OCI-LY1 (cell line): ENCODE measurements around the gene VPS52.

Experiments used
- H2AFZ ChIP-seq: fragments of 200-600 bp; sonication (generic), shearing (Covaris generic); 2 replicates; pipeline ENCODE4 v1.6.0; 2014; ENCODE audit warnings: antibody characterized with exemption, mild to moderate bottlenecking, low read length
- H3F3A ChIP-seq: fragments of 200-600 bp; sonication (generic), shearing (Covaris generic); 2 replicates; pipeline ENCODE4 v1.6.0; 2014; ENCODE audit warnings: mild to moderate bottlenecking, antibody characterized with exemption, low read length, moderate library complexity; ENCODE audit not compliant: insufficient read depth
- H3K27ac ChIP-seq: fragments of 200-600 bp; sonication (generic); 2 replicates; pipeline ENCODE4 v1.5.1; 2014; ENCODE audit warnings: low read length, mixed run types, mild to moderate bottlenecking, low read depth; ENCODE audit not compliant: poor library complexity, severe bottlenecking
- H3K27me3 ChIP-seq: fragments of 200-600 bp; sonication (generic); 2 replicates; pipeline ENCODE4 v1.6.0; 2014; ENCODE audit warnings: antibody characterized with exemption, mild to moderate bottlenecking, low read length, moderate library complexity; ENCODE audit not compliant: insufficient read depth
- H3K36me3 ChIP-seq: fragments of 200-600 bp; sonication (generic); 2 replicates; pipeline ENCODE4 v1.6.1; 2014; ENCODE audit warnings: mild to moderate bottlenecking, antibody characterized with exemption, low read length, moderate library complexity, mixed read lengths; ENCODE audit not compliant: insufficient read depth
- H3K4me1 ChIP-seq: fragments of 200-600 bp; sonication (generic); 2 replicates; pipeline ENCODE4 v1.5.1; 2014; ENCODE audit warnings: mild to moderate bottlenecking, low read length, moderate library complexity; ENCODE audit not compliant: insufficient read depth, severe bottlenecking
- H3K4me2 ChIP-seq: fragments of 200-600 bp; sonication (generic), shearing (Covaris generic); 2 replicates; pipeline ENCODE4 v1.6.1; 2014; ENCODE audit warnings: low read length
- H3K4me3 ChIP-seq: fragments of 200-600 bp; sonication (generic); 2 replicates; pipeline ENCODE4 v1.5.1; 2014; ENCODE audit warnings: low read length, low read depth, mild to moderate bottlenecking, mixed read lengths; ENCODE audit not compliant: poor library complexity, severe bottlenecking
- H3K79me2 ChIP-seq: fragments of 200-600 bp; shearing (Covaris generic); 2 replicates; pipeline ENCODE4 v1.6.1; 2016; ENCODE audit warnings: mixed run types, low read length, mixed read lengths; ENCODE audit not compliant: insufficient read depth
- H3K9ac ChIP-seq: fragments of 200-600 bp; sonication (generic), shearing (Covaris generic); 2 replicates; pipeline ENCODE4 v1.6.1; 2014; ENCODE audit warnings: mild to moderate bottlenecking, low read length, mixed read lengths
- H3K9me2 ChIP-seq: fragments of 200-600 bp; sonication (generic), shearing (Covaris generic); 2 replicates; pipeline ENCODE4 v1.6.1; 2014; ENCODE audit warnings: low read depth, mild to moderate bottlenecking, low read length, mixed read lengths
- H3K9me3 ChIP-seq: fragments of 200-600 bp; shearing (Covaris generic); 2 replicates; pipeline ENCODE4 v1.6.1; 2014; ENCODE audit warnings: low read length, mixed read lengths
- H4K20me1 ChIP-seq: fragments of 200-600 bp; sonication (generic), shearing (Covaris generic); 2 replicates; pipeline ENCODE4 v1.6.0; 2016; ENCODE audit warnings: mild to moderate bottlenecking, low read length; ENCODE audit not compliant: insufficient read depth
- EZH2 ChIP-seq: fragments of 200-600 bp; sonication (generic), shearing (Covaris generic); IDR thresholded peaks from 2 replicates; pipeline ENCODE4 v1.8.0; 2017; ENCODE audit warnings: borderline replicate concordance, mixed run types, mild to moderate bottlenecking, antibody characterized with exemption, low read length, moderate library complexity, mixed read lengths
- TF ChIP-seq, protein P1 (sequence below): fragments of 200-600 bp; sonication (generic), shearing (Covaris generic); IDR thresholded peaks from 2 replicates; pipeline ENCODE4 v1.5.1; 2017; ENCODE audit warnings: mild to moderate bottlenecking, antibody characterized with exemption, low read length, moderate library complexity, mixed read lengths

The VPS52 gene

DNA sequence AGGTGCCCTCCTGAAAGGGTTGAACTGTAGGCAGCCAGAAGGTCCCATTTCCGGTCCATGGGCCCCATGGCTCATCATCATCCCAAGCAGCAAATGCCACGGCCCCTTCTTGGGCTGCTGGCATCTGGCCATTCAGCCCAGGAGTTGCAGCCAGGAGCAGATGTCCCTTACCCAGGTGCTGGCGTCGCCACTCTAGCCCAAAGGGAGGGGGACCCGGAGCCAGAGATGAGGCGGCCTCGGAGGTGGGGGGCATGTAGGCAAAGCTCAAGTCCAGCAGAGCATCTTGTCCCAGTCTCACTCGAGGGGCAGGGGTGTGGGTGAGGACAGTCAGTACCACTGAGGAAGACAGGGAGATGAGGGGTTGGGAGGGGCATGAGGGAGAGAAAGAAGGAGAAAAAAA, 33.4 kb upstream of the VPS52 start:
- Histone ChIP-seq H3K36me3 (peaks cover 53% of the 10 kb centered on the region), H3K79me2 (0 out of 2 replicates have a peak, but pooled peaks cover 6% of the 10 kb centered on the region), H3K9me3 (no peaks in the 10 kb centered on the region), H3K9ac (no peak overlapping the region), H3K4me1 (peaks cover 9% of the 10 kb centered on the region), H4K20me1 (no peaks in the 10 kb centered on the region), H3K9me2 (no peaks in the 10 kb centered on the region), H3K27me3 (no peaks in the 10 kb centered on the region), H3K4me2 (no peak overlapping the region), H3F3A (0 out of 2 replicates have a peak, but pooled peaks cover 5% of the 10 kb centered on the region), H3K4me3 (no peak overlapping the region), H2AFZ (no peak overlapping the region), H3K27ac (no peak overlapping the region)
- TF ChIP-seq, protein P1, sequence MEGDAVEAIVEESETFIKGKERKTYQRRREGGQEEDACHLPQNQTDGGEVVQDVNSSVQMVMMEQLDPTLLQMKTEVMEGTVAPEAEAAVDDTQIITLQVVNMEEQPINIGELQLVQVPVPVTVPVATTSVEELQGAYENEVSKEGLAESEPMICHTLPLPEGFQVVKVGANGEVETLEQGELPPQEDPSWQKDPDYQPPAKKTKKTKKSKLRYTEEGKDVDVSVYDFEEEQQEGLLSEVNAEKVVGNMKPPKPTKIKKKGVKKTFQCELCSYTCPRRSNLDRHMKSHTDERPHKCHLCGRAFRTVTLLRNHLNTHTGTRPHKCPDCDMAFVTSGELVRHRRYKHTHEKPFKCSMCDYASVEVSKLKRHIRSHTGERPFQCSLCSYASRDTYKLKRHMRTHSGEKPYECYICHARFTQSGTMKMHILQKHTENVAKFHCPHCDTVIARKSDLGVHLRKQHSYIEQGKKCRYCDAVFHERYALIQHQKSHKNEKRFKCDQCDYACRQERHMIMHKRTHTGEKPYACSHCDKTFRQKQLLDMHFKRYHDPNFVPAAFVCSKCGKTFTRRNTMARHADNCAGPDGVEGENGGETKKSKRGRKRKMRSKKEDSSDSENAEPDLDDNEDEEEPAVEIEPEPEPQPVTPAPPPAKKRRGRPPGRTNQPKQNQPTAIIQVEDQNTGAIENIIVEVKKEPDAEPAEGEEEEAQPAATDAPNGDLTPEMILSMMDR: no peak
- TF ChIP-seq EZH2: no peak

DNA sequence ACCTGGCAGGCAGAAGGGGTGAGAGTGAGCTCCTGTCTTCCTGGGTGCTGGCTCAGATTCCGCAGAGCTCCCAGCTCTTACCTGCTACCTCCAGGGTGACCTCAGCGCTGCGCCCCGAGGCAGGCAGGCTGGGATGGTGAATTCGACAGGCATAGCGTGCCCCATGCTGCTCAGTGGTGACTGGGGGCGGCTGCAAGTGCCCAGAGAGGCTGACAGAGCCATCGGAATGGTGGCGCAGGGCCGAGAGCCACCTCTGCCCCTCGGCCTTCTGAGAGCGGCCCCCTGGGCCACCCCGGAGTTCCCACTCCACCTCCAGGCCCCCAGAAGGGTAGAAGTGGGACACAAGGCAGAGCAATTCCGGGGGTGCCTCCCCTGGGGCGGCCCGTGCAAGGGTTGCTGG, 32.5 kb upstream of the VPS52 start:
- Histone ChIP-seq H3K4me3 (no peak overlapping the region), H3K4me1 (peaks cover 15% of the 10 kb centered on the region), H3K4me2 (no peak overlapping the region), H3K79me2 (0 out of 2 replicates have a peak, but pooled peaks cover 6% of the 10 kb centered on the region), H3K27ac (no peak overlapping the region), H3K9me3 (no peaks in the 10 kb centered on the region), H3K36me3 (peaks cover 53% of the 10 kb centered on the region), H3K9ac (no peak overlapping the region), H3K27me3 (no peaks in the 10 kb centered on the region), H3F3A (0 out of 2 replicates have a peak, but pooled peaks cover 5% of the 10 kb centered on the region), H4K20me1 (no peaks in the 10 kb centered on the region), H2AFZ (no peak overlapping the region), H3K9me2 (no peaks in the 10 kb centered on the region)
- no peak for TF ChIP-seq EZH2
- TF ChIP-seq, protein P1: no peak

DNA sequence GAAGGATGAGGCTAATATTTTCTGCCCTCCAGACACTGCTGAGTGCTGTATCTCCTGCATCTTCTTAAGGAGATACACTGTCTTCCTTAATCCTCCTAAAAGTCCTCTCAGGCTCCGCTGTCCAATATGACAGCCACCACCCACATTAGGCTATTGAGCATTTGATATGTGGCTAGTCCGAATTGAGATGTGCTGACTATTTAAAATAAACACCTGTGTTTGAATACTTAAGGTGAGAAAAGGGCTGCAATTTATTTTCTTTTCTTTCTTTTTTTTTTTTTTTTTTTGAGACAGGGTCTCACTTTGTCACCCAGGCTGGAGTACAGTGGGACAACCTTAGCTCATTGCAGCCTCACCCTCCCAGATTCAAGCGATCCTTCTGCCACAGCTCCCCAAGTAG, 30.2 kb upstream of the VPS52 start:
- Histone ChIP-seq H4K20me1 (no peaks in the 10 kb centered on the region), H3K27me3 (no peaks in the 10 kb centered on the region), H3K9me3 (no peaks in the 10 kb centered on the region), H3K4me3 (no peak overlapping the region), H3K36me3 (peaks cover 48% of the 10 kb centered on the region), H3K4me1 (peaks cover 20% of the 10 kb centered on the region), H3K9me2 (no peaks in the 10 kb centered on the region), H3K79me2 (no peaks in the 10 kb centered on the region), H3K9ac (no peak overlapping the region), H3F3A (0 out of 2 replicates have a peak, but pooled peaks cover 5% of the 10 kb centered on the region), H3K4me2 (no peak overlapping the region), H2AFZ (no peak overlapping the region), H3K27ac (no peak overlapping the region)
- TF ChIP-seq EZH2: no peak
- TF ChIP-seq, protein P1: no peak
